ENCODE results near the gene ULBP3.
"Not testable (repeated sequence)": the region's sequence is repeated elsewhere in the genome, so short reads cannot be mapped to it uniquely, and the experiment has no call there.

DNA sequence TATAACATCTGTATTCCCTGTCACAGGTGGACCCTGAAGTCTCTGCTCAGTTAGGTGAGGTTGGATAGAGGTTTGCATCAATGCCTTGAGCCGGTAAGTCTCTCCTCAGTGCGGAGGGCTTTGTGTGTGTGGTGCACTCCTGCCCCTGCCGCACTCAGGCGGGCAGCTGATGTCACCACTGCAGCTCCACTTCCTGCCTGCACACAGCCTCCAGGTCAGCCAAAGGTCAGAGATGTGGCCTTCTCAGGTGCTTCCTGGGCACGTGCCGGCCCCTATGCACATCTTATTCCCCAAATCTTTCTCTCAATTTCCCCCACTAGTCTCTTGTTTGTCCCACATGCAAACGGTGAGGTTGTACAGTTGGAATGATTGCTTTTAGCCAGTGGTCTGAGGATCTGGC, 8.9 kb downstream of the ULBP3 start:
- not testable (repeated sequence) for TF ChIP-seq CTCF, EZH2phosphoT487, EZH2 (IDR thresholded peaks at IDR 0.05)
